HG03460 (cell line): ENCODE measurements around the gene KCNMB2.
"Not testable (repeated sequence)": the region's sequence is repeated elsewhere in the genome, so short reads cannot be mapped to it uniquely, and the experiment has no call there.

Source experiments
- ATAC-seq: cut with Tn5 transposase; IDR thresholded peaks from one replicate; pipeline ENCODE4 v1.9.1; 2021; ENCODE audit not compliant: unreplicated experiment

Gene KCNMB2

GRCh38 chr3:178849199-178849910 lies 313.1 kb downstream of the KCNMB2 start:
- ATAC-seq: no peak

GRCh38 chr3:178850450-178851190 lies 314.4 kb downstream of the KCNMB2 start:
- ATAC-seq: no peak

GRCh38 chr3:178851564-178851963 lies 315.3 kb downstream of the KCNMB2 start:
- ATAC-seq: no peak

- ATAC-seq: no peak
Observed at GRCh38 chr3:178856804-178857203, 320.6 kb downstream of the KCNMB2 start.

GRCh38 chr3:178859386-178859785 lies 323.1 kb downstream of the KCNMB2 start:
- no peak for ATAC-seq

- ATAC-seq: not testable (repeated sequence)
Observed at GRCh38 chr3:178859900-178860436, 323.7 kb downstream of the KCNMB2 start.

- ATAC-seq: no peak
Observed at GRCh38 chr3:178868681-178869080, 332.4 kb downstream of the KCNMB2 start.

- ATAC-seq: no peak
Observed at GRCh38 chr3:178870085-178870484, 333.8 kb downstream of the KCNMB2 start.

- ATAC-seq: no peak
Observed at GRCh38 chr3:178875157-178875556, 338.9 kb downstream of the KCNMB2 start.

- ATAC-seq: no peak
Observed at GRCh38 chr3:178875836-178876235, 339.6 kb downstream of the KCNMB2 start.

- ATAC-seq: no peak
Observed at GRCh38 chr3:178880274-178880673, 344.0 kb downstream of the KCNMB2 start.
